ENCODE results near the gene IL34. TPM values are rescaled to one million over a fixed set of nuclear protein-coding genes. Genes with fewer than 3 reads are reported as not detected.

Gene IL34
- total RNA-seq, 1 donor from 2014 or later: 20.0 TPM

GRCh38 chr16:70676675-70677498, 30.5 kb downstream of the IL34 start:
- no peak for DNase-seq (ENCODE audit: low read depth)

- DNase-seq (ENCODE audit: low read depth): no peak
These were observed 31.3 kb downstream of the IL34 start for GRCh38 chr16:70677499-70678120.

DNA sequence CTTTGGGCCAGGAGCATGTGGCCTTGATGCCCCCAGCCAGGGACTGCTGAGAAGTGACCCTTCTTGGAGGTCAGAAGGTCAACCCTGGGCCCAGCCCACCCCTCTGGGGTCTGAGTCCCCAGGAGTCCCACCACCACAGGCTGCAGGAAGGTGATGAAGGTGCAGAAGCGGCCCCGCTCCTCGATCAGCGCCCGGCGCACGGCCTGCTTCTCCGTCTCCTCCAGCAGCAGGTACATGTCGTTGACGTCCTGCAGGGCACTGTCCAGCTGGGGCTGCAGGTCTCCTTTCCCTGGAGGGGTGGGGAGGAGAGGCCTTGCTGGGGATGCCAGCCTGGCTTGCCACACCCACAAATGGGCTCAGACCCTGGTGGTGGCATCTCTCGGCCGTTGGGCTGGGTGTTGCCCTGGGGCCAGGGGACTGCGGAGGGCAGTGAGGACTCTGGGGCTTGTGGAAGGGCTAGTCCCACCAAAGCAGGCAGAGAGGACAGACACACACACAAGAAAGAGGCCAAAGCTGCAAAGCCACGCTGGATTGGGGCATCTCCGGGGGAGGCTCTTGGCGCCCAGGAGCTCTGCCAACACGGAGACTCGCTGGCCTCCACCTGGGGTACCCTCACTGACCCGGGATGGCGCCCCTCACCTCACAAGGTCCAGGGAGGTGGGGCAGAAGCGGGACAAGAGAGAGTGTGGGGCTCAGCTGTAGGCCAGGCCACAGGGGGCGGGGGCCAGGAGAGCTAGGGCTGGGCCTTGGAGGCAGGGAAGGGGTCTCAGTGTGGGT, 31.9 kb downstream of the IL34 start:
- no peak for DNase-seq (ENCODE audit: low read depth)

GRCh38 chr16:70678898-70679670, 32.7 kb downstream of the IL34 start:
- no peak for DNase-seq (ENCODE audit: low read depth)

- DNase-seq (ENCODE audit: low read depth): no peak
These were observed 33.5 kb downstream of the IL34 start for GRCh38 chr16:70679671-70680494.

- no peak for DNase-seq (ENCODE audit: low read depth)
These were observed 34.4 kb downstream of the IL34 start for GRCh38 chr16:70680495-70681381.

- DNase-seq (ENCODE audit: low read depth): no peak
These were observed 35.3 kb downstream of the IL34 start for GRCh38 chr16:70681382-70682238.

- no peak for DNase-seq (ENCODE audit: low read depth)
These were observed 36.1 kb downstream of the IL34 start for GRCh38 chr16:70682239-70683145.

DNA sequence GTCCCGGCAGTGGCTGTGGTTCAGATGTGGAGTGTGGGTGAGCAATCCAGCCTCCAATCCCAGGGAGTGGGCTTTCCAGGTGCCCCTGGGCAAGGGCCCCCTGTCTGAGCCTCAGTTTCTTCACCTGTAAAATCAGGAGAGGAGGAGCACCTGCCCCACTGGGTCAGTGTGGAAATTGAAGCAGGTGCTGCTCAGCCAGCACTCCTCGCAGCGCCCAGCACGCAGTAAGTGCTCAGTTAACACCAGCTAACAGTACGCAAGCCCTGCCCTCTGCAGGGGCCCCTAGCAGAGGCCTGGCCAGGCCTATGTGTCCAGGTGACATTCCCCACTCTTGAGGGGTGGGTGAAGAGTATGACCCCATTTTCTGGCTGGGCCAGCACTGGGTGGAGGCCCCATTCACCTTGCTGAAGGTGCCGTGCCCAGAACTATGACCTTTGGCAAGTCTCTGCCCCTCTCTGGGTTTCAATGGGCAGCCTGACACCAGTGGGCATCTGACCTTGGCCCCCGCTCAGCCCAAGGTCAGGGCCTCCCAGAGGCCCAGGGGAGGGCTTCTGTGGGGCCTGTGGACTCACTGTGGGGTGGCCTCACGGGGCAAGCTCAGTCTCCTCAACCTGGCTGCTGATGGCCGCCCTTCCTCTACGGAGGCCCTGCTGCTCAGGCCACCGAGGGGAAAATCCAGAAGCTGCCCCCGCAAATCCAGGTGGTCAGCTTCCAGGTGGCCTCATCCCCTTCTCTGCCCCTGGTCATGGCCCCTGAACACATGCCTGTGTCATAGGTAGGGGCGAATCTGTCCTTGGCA, 37.0 kb downstream of the IL34 start:
- no peak for DNase-seq (ENCODE audit: low read depth)

DNA sequence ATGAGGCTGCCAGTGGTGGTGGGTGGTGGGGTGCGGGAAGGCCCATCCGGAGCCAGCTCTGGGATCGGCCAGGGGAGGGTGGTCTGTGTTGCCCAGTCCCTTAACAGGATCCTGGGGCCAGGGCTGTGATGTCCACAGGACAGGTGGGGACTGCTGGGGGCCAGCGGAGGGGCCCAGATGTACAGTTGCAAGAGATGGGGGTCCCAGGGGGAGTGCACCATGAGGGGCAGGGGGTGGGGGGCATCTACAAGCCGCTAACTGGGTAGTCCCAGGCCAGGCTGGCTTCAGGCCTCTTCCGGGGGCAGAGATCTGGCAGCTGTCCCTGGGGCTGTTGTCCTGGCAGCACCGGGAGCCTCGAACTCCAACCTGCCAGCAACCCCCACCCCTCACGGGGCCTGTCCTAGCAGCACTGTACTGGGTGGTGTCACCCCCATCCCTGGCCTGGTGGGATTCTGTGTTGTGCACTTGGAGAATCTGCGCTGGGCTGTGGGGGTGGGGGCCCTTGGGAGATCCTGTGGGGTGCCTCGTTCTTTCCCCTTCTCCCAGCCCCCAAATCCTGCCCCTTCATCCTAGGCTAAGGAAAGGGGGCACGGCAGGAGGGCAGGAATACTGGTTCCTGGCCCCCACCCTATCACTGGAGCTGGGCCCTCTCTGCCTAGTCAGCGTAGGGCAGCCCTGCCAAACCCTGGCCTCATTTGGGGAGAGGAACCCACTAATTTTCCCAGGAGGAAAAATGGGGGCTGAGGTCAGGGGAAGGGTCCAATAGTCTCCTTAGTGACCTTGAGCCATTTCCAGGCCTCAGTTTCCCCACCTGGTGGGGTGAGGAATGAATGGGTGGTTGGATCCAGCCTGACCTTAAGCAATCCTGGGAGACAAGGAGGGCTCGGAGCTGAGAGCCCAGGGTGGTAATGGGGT, 38.0 kb downstream of the IL34 start:
- no peak for DNase-seq (ENCODE audit: low read depth)

GRCh38 chr16:70685061-70685937, 38.9 kb downstream of the IL34 start:
- no peak for DNase-seq (ENCODE audit: low read depth)

- DNase-seq (ENCODE audit: low read depth): peak; percentile 93
These were observed 39.6 kb downstream of the IL34 start, which contains the start of gene MTSS2 for GRCh38 chr16:70685938-70686375. TSS of gene MTSS2 (minus strand) at chr16:70686053. CDS start at chr16:70685791, 262 bp downstream.

DNA sequence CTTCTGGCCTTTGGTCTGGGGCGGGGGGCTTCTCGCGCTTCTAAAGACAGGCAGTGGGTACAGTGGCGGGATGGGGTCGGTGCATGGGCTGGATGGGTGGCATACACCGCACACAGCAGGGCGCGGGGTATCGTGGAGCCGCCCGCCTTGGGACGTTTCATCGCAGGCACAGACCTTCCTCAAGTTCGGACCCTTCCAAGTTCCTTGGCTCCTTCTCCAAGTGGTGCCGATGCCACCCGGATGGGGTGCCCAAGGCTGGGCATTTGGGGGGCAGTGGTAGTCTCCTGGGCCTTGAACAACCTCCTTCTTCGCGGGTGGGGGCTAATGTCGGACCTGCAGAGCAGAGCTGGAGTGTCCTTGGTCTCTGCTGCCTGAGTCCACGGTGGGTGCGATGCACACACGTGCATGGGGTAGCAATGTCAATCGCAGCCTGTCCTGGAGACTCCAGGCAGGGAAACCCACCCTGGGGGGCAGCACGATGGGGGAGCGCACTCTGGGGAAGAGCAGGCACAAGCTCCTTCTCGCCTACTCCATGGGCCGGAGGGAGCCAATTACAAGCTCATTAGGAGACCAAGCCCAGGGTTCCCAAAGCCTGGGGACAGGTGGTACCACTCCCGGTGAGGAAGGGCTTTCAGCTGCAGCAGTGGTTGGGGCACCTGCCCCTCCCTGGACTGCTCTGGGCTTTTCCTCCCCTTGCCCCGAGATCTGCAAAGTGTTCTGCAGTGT, 40.2 kb downstream of the IL34 start:
- DNase-seq (ENCODE audit: low read depth): peak; percentile 79

Measured in myocyte (in vitro differentiated cells).